OCI-LY1 (cell line): ENCODE data around the gene DDX24.

Experiments used
- EZH2 ChIP-seq: fragments of 200-600 bp; sonication (generic), shearing (Covaris generic); IDR thresholded peaks from 2 replicates; pipeline ENCODE4 v1.8.0; 2017; ENCODE audit warnings: borderline replicate concordance, mixed run types, mild to moderate bottlenecking, antibody characterized with exemption, low read length, moderate library complexity, mixed read lengths
- TF ChIP-seq, protein P1 (sequence below): fragments of 200-600 bp; sonication (generic), shearing (Covaris generic); IDR thresholded peaks from 2 replicates; pipeline ENCODE4 v1.5.1; 2017; ENCODE audit warnings: mild to moderate bottlenecking, antibody characterized with exemption, low read length, moderate library complexity, mixed read lengths

DNA sequence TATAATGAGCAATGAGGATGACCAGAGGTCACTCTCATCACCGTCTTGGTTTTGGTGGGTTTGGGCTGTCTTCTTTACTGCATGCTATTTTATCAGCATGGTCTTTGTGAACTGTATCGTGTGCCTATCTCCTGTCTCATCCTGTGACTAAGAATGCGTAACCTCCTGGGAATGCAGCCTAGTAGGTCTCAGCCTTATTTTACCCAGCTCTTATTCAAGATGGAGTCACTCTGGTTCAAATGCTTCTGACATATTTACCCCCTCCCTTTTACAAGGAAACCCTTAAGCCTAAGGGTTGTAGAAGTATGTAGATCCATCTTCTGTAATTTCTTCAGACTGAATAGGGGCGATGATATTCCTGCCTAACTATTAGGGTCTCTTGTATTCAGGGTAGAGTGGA, 8.5 kb upstream of the DDX24 start:
- TF ChIP-seq, protein P1, sequence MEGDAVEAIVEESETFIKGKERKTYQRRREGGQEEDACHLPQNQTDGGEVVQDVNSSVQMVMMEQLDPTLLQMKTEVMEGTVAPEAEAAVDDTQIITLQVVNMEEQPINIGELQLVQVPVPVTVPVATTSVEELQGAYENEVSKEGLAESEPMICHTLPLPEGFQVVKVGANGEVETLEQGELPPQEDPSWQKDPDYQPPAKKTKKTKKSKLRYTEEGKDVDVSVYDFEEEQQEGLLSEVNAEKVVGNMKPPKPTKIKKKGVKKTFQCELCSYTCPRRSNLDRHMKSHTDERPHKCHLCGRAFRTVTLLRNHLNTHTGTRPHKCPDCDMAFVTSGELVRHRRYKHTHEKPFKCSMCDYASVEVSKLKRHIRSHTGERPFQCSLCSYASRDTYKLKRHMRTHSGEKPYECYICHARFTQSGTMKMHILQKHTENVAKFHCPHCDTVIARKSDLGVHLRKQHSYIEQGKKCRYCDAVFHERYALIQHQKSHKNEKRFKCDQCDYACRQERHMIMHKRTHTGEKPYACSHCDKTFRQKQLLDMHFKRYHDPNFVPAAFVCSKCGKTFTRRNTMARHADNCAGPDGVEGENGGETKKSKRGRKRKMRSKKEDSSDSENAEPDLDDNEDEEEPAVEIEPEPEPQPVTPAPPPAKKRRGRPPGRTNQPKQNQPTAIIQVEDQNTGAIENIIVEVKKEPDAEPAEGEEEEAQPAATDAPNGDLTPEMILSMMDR: no peak
- TF ChIP-seq EZH2: no peak
